Astrocyte (in vitro differentiated cells and primary cell): ENCODE data around the gene CMTM1.

Experiments
- EZH2 ChIP-seq: IDR thresholded peaks from 2 replicates; pipeline ENCODE4 v1.6.1; 2012; ENCODE audit warnings: mild to moderate bottlenecking, low read length, inconsistent platforms; ENCODE audit not compliant: insufficient read depth
- TF ChIP-seq, protein P1 (sequence below): IDR thresholded peaks from 2 replicates; pipeline ENCODE4 v1.5.1; 2011; ENCODE audit warnings: low read depth, mild to moderate bottlenecking, inconsistent platforms, low read length, moderate library complexity; ENCODE audit not compliant: insufficient read depth

GRCh38 chr16:66548068-66548467, 18.2 kb upstream of the CMTM1 start:
- TF ChIP-seq, protein P1, sequence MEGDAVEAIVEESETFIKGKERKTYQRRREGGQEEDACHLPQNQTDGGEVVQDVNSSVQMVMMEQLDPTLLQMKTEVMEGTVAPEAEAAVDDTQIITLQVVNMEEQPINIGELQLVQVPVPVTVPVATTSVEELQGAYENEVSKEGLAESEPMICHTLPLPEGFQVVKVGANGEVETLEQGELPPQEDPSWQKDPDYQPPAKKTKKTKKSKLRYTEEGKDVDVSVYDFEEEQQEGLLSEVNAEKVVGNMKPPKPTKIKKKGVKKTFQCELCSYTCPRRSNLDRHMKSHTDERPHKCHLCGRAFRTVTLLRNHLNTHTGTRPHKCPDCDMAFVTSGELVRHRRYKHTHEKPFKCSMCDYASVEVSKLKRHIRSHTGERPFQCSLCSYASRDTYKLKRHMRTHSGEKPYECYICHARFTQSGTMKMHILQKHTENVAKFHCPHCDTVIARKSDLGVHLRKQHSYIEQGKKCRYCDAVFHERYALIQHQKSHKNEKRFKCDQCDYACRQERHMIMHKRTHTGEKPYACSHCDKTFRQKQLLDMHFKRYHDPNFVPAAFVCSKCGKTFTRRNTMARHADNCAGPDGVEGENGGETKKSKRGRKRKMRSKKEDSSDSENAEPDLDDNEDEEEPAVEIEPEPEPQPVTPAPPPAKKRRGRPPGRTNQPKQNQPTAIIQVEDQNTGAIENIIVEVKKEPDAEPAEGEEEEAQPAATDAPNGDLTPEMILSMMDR = no peak
- no peak for TF ChIP-seq EZH2
